IMR-90 (cell line): ENCODE measurements around the gene JMJD1C. TPM values are rescaled to one million over a fixed set of nuclear protein-coding genes. Genes with fewer than 3 reads are reported as not detected.

Experiments
- ATAC-seq: fragments of 200-7000 bp; cut with Tn5 transposase; 2 replicates; pipeline ENCODE4 v1.9.1; 2020; ENCODE audit warnings: low read depth, mild to moderate bottlenecking, moderate library complexity
- BruUV-seq: library from RNA; stranded (reverse); fragments of 400-500 nt; replicated peaks from 2 replicates; lab custom pipeline; 2021; lab: Mats Ljungman, UMichigan
- CTCF ChIA-PET: fragments of 300-600 bp; formaldehyde crosslinking; extraction: SDS; loops from one replicate; lab custom pipeline; 2021; ENCODE audit warnings: antibody characterized with exemption; lab: Yijun Ruan, JAX
- POLR2A ChIA-PET: fragments of 300-600 bp; sonication (Branson Sonifier 250); formaldehyde crosslinking; loops from one replicate; lab custom pipeline; 2022; ENCODE audit warnings: antibody characterized with exemption; ENCODE audit not compliant: unreplicated experiment; lab: Charles Lee
- DNase-seq: peaks from one replicate; pipeline ENCODE4 v3.0.0; 2013
- H2AFZ ChIP-seq: replicated peaks from 2 replicates; pipeline ENCODE3; 2013; ENCODE audit warnings: low read length, mild to moderate bottlenecking; ENCODE audit not compliant: poor library complexity
- H2AK5ac ChIP-seq: 2 replicates; pipeline ENCODE4 v1.6.1; 2013; ENCODE audit warnings: low read depth, low read length, inconsistent platforms
- H2AK9ac ChIP-seq: replicated peaks from 2 replicates; pipeline ENCODE3; 2013; ENCODE audit warnings: mild to moderate bottlenecking, low read depth, low read length, moderate library complexity; ENCODE audit not compliant: poor library complexity
- H2BK120ac ChIP-seq: 2 replicates; pipeline ENCODE4 v1.6.1; 2013; ENCODE audit warnings: low read depth, low read length, inconsistent platforms
- H2BK15ac ChIP-seq: 3 replicates; pipeline ENCODE4 v1.6.1; 2013; ENCODE audit warnings: low read depth, low read length, inconsistent platforms
- H2BK20ac ChIP-seq: 2 replicates; pipeline ENCODE4 v1.6.1; 2013; ENCODE audit warnings: low read depth, mild to moderate bottlenecking, inconsistent platforms, low read length, moderate library complexity
- H2BK5ac ChIP-seq: 2 replicates; pipeline ENCODE4 v1.6.1; 2013; ENCODE audit warnings: mild to moderate bottlenecking, low read depth, low read length, inconsistent platforms; ENCODE audit not compliant: poor library complexity, severe bottlenecking
- H3K14ac ChIP-seq: replicated peaks from 2 replicates; pipeline ENCODE4 v1.6.1; 2013; ENCODE audit warnings: low read depth, low read length, inconsistent platforms
- H3K18ac ChIP-seq: 2 replicates; pipeline ENCODE4 v1.6.1; 2013; ENCODE audit warnings: low read depth, low read length, control low read depth
- H3K23ac ChIP-seq: 2 replicates; pipeline ENCODE4 v1.6.1; 2013; ENCODE audit warnings: low read depth, low read length, inconsistent platforms
- H3K27ac ChIP-seq: 2 replicates; pipeline ENCODE4 v1.5.1; 2013; ENCODE audit warnings: mild to moderate bottlenecking, control low read depth, low read length; ENCODE audit not compliant: insufficient read depth
- H3K27me3 ChIP-seq: 2 replicates; pipeline ENCODE4 v1.6.1; 2013; ENCODE audit warnings: low read length; ENCODE audit not compliant: control insufficient read depth, insufficient read depth
- H3K36me3 ChIP-seq: 2 replicates; pipeline ENCODE4 v1.6.1; 2013; ENCODE audit warnings: low read length, mixed read lengths; ENCODE audit not compliant: control insufficient read depth, insufficient read depth
- H3K4ac ChIP-seq: 2 replicates; pipeline ENCODE4 v1.6.1; 2013; ENCODE audit warnings: low read depth, low read length, inconsistent platforms
- H3K4me1 ChIP-seq: 2 replicates; pipeline ENCODE4 v1.6.1; 2013; ENCODE audit warnings: low read length, mixed read lengths; ENCODE audit not compliant: control insufficient read depth, insufficient read depth
- H3K4me2 ChIP-seq: 2 replicates; pipeline ENCODE4 v1.6.1; 2013; ENCODE audit warnings: low read depth, mild to moderate bottlenecking, control low read depth, low read length, moderate library complexity
- H3K4me3 ChIP-seq: 2 replicates; pipeline ENCODE4 v1.5.1; 2013; ENCODE audit warnings: low read depth, mild to moderate bottlenecking, control low read depth, low read length, moderate library complexity; ENCODE audit not compliant: insufficient read depth
- H3K56ac ChIP-seq: 2 replicates; pipeline ENCODE4 v1.6.1; 2013; ENCODE audit warnings: low read length, inconsistent platforms; ENCODE audit not compliant: insufficient read depth; ENCODE audit errors: extremely low read depth
- H3K79me1 ChIP-seq, 2 experiments: 2 replicates each; pipeline ENCODE4 v1.6.1; 2013; ENCODE audit warnings: low read length in 2 of 2, inconsistent platforms in 1 of 2, low read depth in 1 of 2
- H3K9ac ChIP-seq: 2 replicates; pipeline ENCODE4 v1.6.1; 2013; ENCODE audit warnings: low read depth, low read length, control low read depth
- H3K9me1 ChIP-seq: 2 replicates; pipeline ENCODE4 v1.6.1; 2013; ENCODE audit warnings: low read length, inconsistent platforms; ENCODE audit not compliant: insufficient read depth
- H3K9me3 ChIP-seq: 2 replicates; pipeline ENCODE4 v1.6.1; 2013; ENCODE audit warnings: low read length; ENCODE audit not compliant: control insufficient read depth, insufficient read depth
- H4K20me1 ChIP-seq: 2 replicates; pipeline ENCODE4 v1.6.1; 2013; ENCODE audit warnings: low read length, inconsistent platforms; ENCODE audit not compliant: insufficient read depth
- H4K5ac ChIP-seq: 2 replicates; pipeline ENCODE4 v1.6.1; 2013; ENCODE audit warnings: mild to moderate bottlenecking, low read depth, low read length, control low read depth
- H4K8ac ChIP-seq, 2 experiments: 2 replicates each; pipeline ENCODE4 v1.6.1; 2013; ENCODE audit warnings: low read depth in 2 of 2, low read length in 2 of 2, control low read depth in 1 of 2, inconsistent platforms in 1 of 2
- H4K91ac ChIP-seq: 2 replicates; pipeline ENCODE4 v1.6.1; 2013; ENCODE audit warnings: low read depth, low read length, inconsistent platforms; ENCODE audit not compliant: insufficient read depth
- CEBPB ChIP-seq: IDR thresholded peaks from 2 replicates; pipeline ENCODE4 v1.6.1; 2012; ENCODE audit warnings: low read depth, low read length, improper control_type of control experiment
- CTCF ChIP-seq: conservative IDR thresholded peaks from 2 replicates; pipeline ENCODE4 v1.5.1; 2012; ENCODE audit warnings: mild to moderate bottlenecking, low read depth, low read length, improper control_type of control experiment
- WGBS, 2 experiments: methylation state at CpG; one replicate each; pipeline versions ENCODE4 v1.1.5 to v1.1.7; 2013; ENCODE audit warnings: missing lambda C conversion rate in 2 of 2; ENCODE audit not compliant: insufficient read length in 1 of 2; ENCODE audit errors: extremely low coverage in 2 of 2; 5-methylcytosine and 5-hydroxymethylcytosine counted together
- dilution Hi-C: fragments of 300-500 bp; cut with HindIII; formaldehyde crosslinking; loops from one replicate; pipeline ENCODE4 v1.14.3; 2018; ENCODE audit warnings: low sequenced_read_pairs; ENCODE audit not compliant: unreplicated experiment
- in situ Hi-C: fragments of 300-500 bp; cut with MboI; formaldehyde crosslinking; loops from 3 replicates; pipeline ENCODE4 v1.14.3; 2019; ENCODE audit warnings: low sequenced_read_pairs, inconsistent platforms, mixed read lengths
- intact Hi-C: fragments of 100-400 bp; cut with micrococcal nuclease; formaldehyde crosslinking; loops from 2 replicates; pipeline ENCODE4 v1.10.0; 2022
- polyA plus RNA-seq, 3 experiments: library from polyadenylated mRNA; depleted of rRNA; stranded (reverse); fragments of >200 nt; gene quantifications; 2 replicates each; pipeline ENCODE4 v1.2.3, GENCODE V29; 2012; ENCODE audit warnings: low replicate concordance in 1 of 3
- total RNA-seq: library from RNA; depleted of rRNA; stranded (reverse); fragments of >200 nt; gene quantifications from 2 replicates; pipeline ENCODE4 v1.2.3, GENCODE V29; 2012

Gene JMJD1C
- total and polyA plus RNA-seq, 2 of the 4 experiments (the other 2 are of a cell fraction) = 15.6 to 96.8 TPM

- H2AK5ac ChIP-seq = no peak overlapping the region
These were observed 206.7 kb downstream of the JMJD1C start for GRCh38 chr10:63258920-63259678.

More at GRCh38 chr10:63258920-63259678, 206.7 kb downstream of the JMJD1C start:
- in situ Hi-C loops (no loop called here), intact Hi-C loops (no loop called here), dilution Hi-C loops (no loop called here)
- 40% methylated on average over 1 of the region's 2 CpGs; no CpG with 5 or more reads in 1 of the 2 experiments for WGBS, 2 experiments
- Histone ChIP-seq H3K27me3 (no peaks in the 10 kb centered on the region), H4K5ac (no peak overlapping the region), H2AK9ac (no peak overlapping the region), H2BK20ac (no peak overlapping the region), H3K9me3 (no peaks in the 10 kb centered on the region), H3K23ac (no peak overlapping the region), H2BK5ac (peak overlapping the region; percentile 26), H3K4ac (no peak overlapping the region), H3K27ac (no peak overlapping the region), H3K4me2 (peak overlapping the region; percentile 34), H3K36me3 (peaks cover 2% of the 10 kb centered on the region; the same call in 1 of the 2 replicates), H3K9me1 (peaks cover 11% of the 10 kb centered on the region), H2AFZ (no peak overlapping the region), H4K91ac (no peak overlapping the region), H4K20me1 (peaks cover 29% of the 10 kb centered on the region; the same call in 1 of the 2 replicates), H3K79me1 (peaks cover 26 to 70% of the 10 kb centered on the region in 2 experiments), H4K8ac (no peak overlapping the region), H3K56ac (no peak overlapping the region), H2BK120ac (no peak overlapping the region), H3K9ac (no peak overlapping the region), H2BK15ac (no peak overlapping the region), H3K4me3 (no peak overlapping the region), H3K4me1 (peaks cover 10% of the 10 kb centered on the region; the same call in 1 of the 2 replicates), H3K18ac (peak overlapping the region; percentile 34; the same call in 1 of the 2 replicates), H3K14ac (no peak overlapping the region)
- BruUV-seq = no TSS peak
- POLR2A ChIA-PET = interaction anchor here (1.5 kb wide), 1 partner anchor 9 kb away, joined by 4 read pairs; no protein-coding TSS in a partner anchor
- CTCF ChIA-PET = interaction anchor here (0.8 kb wide), 1 partner anchor 461 kb away, joined by 3 read pairs; no protein-coding TSS in a partner anchor
- DNase-seq (peak; percentile 27), ATAC-seq (peak; percentile 70)
- peak; percentile 17; the same call in 1 of the 2 replicates for TF ChIP-seq CEBPB
- TF ChIP-seq CTCF = no peak
